ENCODE measurements around the gene ASTL.

DNA sequence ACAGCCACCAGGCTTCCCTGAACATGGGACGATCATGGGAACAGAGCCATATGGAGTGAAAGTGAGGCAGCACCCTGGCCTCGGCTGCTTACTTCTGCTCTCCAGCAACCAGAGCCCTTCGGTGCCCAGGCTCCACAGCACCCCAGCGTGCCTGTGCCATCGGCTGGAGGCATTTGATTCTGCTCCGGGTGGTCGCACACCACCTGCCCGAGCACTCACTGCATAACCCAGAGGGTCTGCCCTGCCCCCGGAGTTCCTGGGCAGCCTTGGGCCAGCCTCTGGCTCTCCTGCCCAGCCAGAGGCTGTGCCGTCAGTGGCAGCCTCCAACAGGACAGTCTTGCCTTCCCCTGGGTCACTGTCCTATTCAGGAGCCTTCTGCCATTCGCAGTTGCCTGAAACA, 3.9 kb downstream of the ASTL start:
- no peak for TF ChIP-seq YY1 (IDR thresholded peaks at IDR 0.05; ENCODE audit: insufficient read depth, insufficient read length)
- TF ChIP-seq ZNF274 (IDR thresholded peaks at IDR 0.05; ENCODE audit: low read depth, low read length) = no peak
- TF ChIP-seq SUZ12 (IDR thresholded peaks at IDR 0.05; ENCODE audit: extremely low read depth, insufficient read depth, insufficient read length) = no peak

Data from NT2/D1 (cell line).